Measurements from ENCODE around the gene CEP57L1. TPM values are rescaled to one million over a fixed set of nuclear protein-coding genes. Genes with fewer than 3 reads are reported as not detected.

CEP57L1 gene
- total and polyA plus RNA-seq, 2 experiments from 2014 or later = 17.1 to 20.2 TPM

DNA sequence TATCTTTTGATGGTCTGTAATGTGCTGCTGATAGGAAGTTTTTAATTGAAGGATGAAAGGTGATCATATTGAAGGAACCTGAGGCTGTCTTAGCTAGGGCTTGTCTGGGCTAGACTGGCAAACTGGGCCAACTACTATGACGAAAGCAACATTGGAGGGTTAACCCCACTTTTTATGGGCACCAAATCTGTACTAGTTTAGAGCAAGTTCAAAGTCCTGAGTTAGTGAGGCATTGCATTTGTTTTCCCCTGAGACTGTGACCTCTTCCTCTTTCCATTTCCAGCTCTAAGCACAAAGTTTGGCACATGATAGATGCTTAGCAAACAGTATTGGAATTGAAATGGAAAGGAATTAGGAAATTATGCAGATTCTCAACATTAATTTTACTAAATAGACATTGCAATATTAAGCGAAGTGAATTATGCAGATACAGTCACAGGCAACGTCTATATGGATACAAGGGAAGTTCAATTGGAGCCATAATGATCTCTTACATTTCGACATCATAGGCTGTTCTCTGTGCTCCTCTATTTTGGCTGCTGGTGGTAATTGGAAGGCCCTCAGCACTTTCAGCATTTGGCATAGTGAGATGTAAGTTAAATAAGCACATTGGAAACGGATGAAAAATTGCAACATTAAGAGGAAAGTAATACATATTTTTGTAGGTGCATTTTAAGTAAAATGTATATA is 22.2 kb downstream of the CEP57L1 start (continued):
- TF ChIP-seq, protein P1, sequence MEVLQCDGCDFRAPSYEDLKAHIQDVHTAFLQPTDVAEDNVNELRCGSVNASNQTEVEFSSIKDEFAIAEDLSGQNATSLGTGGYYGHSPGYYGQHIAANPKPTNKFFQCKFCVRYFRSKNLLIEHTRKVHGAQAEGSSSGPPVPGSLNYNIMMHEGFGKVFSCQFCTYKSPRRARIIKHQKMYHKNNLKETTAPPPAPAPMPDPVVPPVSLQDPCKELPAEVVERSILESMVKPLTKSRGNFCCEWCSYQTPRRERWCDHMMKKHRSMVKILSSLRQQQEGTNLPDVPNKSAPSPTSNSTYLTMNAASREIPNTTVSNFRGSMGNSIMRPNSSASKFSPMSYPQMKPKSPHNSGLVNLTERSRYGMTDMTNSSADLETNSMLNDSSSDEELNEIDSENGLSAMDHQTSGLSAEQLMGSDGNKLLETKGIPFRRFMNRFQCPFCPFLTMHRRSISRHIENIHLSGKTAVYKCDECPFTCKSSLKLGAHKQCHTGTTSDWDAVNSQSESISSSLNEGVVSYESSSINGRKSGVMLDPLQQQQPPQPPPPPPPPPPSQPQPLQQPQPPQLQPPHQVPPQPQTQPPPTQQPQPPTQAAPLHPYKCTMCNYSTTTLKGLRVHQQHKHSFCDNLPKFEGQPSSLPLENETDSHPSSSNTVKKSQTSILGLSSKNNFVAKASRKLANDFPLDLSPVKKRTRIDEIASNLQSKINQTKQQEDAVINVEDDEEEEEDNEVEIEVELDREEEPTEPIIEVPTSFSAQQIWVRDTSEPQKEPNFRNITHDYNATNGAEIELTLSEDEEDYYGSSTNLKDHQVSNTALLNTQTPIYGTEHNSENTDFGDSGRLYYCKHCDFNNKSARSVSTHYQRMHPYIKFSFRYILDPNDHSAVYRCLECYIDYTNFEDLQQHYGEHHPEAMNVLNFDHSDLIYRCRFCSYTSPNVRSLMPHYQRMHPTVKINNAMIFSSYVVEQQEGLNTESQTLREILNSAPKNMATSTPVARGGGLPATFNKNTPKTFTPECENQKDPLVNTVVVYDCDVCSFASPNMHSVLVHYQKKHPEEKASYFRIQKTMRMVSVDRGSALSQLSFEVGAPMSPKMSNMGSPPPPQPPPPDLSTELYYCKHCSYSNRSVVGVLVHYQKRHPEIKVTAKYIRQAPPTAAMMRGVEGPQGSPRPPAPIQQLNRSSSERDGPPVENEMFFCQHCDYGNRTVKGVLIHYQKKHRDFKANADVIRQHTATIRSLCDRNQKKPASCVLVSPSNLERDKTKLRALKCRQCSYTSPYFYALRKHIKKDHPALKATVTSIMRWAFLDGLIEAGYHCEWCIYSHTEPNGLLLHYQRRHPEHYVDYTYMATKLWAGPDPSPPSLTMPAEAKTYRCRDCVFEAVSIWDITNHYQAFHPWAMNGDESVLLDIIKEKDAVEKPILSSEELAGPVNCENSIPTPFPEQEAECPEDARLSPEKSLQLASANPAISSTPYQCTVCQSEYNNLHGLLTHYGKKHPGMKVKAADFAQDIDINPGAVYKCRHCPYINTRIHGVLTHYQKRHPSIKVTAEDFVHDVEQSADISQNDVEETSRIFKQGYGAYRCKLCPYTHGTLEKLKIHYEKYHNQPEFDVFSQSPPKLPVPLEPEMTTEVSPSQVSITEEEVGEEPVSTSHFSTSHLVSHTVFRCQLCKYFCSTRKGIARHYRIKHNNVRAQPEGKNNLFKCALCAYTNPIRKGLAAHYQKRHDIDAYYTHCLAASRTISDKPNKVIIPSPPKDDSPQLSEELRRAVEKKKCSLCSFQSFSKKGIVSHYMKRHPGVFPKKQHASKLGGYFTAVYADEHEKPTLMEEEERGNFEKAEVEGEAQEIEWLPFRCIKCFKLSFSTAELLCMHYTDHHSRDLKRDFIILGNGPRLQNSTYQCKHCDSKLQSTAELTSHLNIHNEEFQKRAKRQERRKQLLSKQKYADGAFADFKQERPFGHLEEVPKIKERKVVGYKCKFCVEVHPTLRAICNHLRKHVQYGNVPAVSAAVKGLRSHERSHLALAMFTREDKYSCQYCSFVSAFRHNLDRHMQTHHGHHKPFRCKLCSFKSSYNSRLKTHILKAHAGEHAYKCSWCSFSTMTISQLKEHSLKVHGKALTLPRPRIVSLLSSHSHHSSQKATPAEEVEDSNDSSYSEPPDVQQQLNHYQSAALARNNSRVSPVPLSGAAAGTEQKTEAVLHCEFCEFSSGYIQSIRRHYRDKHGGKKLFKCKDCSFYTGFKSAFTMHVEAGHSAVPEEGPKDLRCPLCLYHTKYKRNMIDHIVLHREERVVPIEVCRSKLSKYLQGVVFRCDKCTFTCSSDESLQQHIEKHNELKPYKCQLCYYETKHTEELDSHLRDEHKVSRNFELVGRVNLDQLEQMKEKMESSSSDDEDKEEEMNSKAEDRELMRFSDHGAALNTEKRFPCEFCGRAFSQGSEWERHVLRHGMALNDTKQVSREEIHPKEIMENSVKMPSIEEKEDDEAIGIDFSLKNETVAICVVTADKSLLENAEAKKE (CRISPR knock-in tag; IDR thresholded peaks at IDR 0.05) = no peak
- TF ChIP-seq, protein P2, sequence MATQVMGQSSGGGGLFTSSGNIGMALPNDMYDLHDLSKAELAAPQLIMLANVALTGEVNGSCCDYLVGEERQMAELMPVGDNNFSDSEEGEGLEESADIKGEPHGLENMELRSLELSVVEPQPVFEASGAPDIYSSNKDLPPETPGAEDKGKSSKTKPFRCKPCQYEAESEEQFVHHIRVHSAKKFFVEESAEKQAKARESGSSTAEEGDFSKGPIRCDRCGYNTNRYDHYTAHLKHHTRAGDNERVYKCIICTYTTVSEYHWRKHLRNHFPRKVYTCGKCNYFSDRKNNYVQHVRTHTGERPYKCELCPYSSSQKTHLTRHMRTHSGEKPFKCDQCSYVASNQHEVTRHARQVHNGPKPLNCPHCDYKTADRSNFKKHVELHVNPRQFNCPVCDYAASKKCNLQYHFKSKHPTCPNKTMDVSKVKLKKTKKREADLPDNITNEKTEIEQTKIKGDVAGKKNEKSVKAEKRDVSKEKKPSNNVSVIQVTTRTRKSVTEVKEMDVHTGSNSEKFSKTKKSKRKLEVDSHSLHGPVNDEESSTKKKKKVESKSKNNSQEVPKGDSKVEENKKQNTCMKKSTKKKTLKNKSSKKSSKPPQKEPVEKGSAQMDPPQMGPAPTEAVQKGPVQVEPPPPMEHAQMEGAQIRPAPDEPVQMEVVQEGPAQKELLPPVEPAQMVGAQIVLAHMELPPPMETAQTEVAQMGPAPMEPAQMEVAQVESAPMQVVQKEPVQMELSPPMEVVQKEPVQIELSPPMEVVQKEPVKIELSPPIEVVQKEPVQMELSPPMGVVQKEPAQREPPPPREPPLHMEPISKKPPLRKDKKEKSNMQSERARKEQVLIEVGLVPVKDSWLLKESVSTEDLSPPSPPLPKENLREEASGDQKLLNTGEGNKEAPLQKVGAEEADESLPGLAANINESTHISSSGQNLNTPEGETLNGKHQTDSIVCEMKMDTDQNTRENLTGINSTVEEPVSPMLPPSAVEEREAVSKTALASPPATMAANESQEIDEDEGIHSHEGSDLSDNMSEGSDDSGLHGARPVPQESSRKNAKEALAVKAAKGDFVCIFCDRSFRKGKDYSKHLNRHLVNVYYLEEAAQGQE (IDR thresholded peaks at IDR 0.05; ENCODE audit: unreplicated experiment) = no peak
- TF ChIP-seq POLR2AphosphoS5 (IDR thresholded peaks at IDR 0.05; ENCODE audit: low read depth) (no peak), JUNB (IDR thresholded peaks at IDR 0.05; ENCODE audit: unreplicated experiment) (no peak), NANOG (IDR thresholded peaks at IDR 0.05; ENCODE audit: borderline replicate concordance) (no peak), CREB1 (CRISPR knock-in tag; IDR thresholded peaks at IDR 0.05; ENCODE audit: low read depth) (no peak), EZH2 (IDR thresholded peaks at IDR 0.05; ENCODE audit: low read depth, unreplicated experiment) (no peak), STAT1 (IDR thresholded peaks at IDR 0.05; ENCODE audit: unreplicated experiment) (no peak)
- TF ChIP-seq, protein P3, sequence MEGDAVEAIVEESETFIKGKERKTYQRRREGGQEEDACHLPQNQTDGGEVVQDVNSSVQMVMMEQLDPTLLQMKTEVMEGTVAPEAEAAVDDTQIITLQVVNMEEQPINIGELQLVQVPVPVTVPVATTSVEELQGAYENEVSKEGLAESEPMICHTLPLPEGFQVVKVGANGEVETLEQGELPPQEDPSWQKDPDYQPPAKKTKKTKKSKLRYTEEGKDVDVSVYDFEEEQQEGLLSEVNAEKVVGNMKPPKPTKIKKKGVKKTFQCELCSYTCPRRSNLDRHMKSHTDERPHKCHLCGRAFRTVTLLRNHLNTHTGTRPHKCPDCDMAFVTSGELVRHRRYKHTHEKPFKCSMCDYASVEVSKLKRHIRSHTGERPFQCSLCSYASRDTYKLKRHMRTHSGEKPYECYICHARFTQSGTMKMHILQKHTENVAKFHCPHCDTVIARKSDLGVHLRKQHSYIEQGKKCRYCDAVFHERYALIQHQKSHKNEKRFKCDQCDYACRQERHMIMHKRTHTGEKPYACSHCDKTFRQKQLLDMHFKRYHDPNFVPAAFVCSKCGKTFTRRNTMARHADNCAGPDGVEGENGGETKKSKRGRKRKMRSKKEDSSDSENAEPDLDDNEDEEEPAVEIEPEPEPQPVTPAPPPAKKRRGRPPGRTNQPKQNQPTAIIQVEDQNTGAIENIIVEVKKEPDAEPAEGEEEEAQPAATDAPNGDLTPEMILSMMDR (conservative IDR thresholded peaks at IDR 0.05; ENCODE audit: low read depth in 2 of 2) = no peak
- TF ChIP-seq, protein P4, sequence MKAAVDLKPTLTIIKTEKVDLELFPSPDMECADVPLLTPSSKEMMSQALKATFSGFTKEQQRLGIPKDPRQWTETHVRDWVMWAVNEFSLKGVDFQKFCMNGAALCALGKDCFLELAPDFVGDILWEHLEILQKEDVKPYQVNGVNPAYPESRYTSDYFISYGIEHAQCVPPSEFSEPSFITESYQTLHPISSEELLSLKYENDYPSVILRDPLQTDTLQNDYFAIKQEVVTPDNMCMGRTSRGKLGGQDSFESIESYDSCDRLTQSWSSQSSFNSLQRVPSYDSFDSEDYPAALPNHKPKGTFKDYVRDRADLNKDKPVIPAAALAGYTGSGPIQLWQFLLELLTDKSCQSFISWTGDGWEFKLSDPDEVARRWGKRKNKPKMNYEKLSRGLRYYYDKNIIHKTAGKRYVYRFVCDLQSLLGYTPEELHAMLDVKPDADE (IDR thresholded peaks at IDR 0.05) = no peak

Measured in GM23338 (cell line).